ENCODE data around the gene EFCC1.

Gene EFCC1

DNA sequence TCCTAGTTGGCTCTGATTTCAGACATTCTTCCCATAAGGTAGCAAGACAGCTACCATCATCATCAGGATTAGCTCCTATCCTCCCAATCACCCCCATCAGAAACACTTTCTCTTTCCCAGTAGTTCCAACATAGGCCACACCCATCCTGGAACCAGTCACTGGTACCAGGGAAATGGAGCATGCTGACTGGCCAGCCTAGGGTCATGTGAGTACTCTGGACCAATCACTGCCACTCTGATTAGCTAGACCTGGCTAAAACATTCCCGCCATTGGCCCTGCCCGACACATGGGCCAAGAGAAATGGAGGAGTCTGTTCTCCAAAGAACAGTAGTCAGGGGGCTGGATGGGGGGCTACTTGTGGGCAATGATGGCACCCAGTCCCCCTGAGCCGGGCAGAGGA, 12.4 kb downstream of the EFCC1 start:
- no peak for DNase-seq (ENCODE audit: extremely low spot score, insufficient read length, low read depth)

DNA sequence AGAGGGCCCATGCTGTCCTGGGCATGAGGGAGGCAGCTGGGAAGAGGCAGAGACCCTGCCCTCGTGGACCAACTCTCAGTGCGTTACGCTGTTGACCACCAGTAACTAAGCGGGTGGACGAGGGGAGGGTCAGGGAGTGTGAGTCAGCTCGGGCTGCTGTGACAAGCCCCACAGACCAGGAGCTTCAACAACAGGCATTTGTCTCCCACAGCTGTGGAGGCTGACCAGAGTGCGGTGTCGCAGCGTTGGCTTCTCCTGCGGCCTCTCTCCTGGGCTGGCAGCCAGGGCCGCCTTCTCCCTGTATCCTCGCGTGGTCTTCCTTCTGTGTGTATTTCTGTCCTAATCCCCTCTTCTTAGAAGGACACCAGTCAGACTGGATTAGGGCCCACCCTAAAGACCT, 13.0 kb downstream of the EFCC1 start:
- FAIRE-seq (no peak), DNase-seq (ENCODE audit: extremely low spot score, insufficient read length, low read depth) (no peak)

More for the DNA sequence above, 12.4 kb downstream of the EFCC1 start:
- no peak for FAIRE-seq

DNA sequence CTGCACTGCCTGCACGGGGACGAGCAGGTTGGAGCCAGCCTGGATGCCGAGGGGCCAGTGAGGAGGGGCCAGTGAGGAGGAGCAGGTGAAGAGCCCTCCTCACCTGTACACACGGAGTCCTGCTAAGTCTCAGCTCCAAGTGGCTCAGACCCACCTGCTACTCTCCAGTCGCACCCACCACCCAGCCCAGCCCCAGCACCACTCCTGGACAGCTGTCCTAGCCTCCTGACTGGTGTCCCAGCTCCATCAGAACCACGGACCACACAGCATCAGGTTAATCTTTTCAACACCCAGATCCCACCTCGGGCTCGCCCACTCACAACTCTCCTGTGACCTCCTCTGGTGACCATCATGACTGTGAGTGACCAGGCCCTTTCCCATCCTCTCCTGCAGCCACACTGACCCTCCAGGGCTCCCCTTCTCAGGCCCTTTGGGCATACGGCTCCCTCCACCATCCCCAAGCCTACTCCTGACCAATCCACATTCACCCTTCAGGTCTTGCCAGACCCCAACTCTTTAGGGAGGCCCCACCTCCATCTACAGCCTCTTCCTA, 13.8 kb downstream of the EFCC1 start:
- DNase-seq (ENCODE audit: extremely low spot score, insufficient read length, low read depth) (no peak), FAIRE-seq (no peak)

DNA sequence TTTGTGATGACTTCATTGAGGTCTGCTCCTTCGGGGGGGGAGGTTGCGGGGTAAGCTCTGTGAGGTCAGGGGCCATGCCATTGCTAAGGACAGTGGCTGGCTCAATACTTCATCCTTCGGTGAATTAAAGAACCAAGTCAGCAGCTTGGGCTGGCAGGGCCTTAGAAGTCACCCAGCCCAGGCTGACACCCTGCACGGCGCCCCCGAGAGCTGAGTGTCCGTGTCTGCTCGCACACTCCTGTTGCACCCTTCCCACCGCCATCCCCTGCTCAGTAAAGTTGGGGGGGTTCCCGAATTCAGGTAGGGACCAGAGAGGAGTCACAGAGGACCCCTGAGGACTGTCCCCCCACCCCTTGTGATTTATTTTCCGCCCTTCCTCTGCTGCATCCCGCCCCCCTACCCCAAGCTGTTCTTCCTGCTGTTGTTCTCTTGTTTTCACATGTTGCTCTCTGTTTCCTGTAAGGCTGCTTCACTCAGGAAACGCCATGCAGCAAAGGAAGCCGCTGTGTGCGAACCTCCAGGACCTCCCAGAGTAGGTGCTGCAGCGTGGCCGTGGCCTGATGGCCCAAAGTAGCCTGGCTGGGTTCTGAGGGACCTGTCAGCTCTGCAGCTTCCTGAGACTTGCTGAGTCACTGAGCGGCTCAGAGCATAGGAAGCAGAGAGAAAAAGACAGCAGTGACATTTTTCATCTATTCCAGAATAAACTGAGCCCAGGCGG, 14.4 kb downstream of the EFCC1 start:
- FAIRE-seq (no peak), DNase-seq (ENCODE audit: extremely low spot score, insufficient read length, low read depth) (no peak)

DNA sequence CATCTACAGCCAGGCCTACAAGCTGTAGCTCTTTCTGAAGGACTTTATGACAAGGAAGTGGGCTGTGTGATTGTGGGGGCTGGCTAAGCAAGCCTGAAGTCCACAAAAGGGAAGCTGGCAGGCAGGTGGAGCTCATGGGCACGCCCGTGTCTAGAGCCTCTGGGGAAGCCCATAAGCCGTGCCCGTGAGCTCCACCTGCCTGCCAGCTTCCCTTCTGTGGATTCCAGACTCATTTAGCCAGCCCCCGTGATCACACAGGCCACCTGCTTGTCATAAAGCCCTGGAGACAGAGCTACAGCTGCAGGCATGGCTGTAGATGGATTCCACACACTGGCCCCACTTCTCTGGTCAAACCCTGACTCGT, 15.2 kb downstream of the EFCC1 start:
- peak; percentile 60 for FAIRE-seq

DNA sequence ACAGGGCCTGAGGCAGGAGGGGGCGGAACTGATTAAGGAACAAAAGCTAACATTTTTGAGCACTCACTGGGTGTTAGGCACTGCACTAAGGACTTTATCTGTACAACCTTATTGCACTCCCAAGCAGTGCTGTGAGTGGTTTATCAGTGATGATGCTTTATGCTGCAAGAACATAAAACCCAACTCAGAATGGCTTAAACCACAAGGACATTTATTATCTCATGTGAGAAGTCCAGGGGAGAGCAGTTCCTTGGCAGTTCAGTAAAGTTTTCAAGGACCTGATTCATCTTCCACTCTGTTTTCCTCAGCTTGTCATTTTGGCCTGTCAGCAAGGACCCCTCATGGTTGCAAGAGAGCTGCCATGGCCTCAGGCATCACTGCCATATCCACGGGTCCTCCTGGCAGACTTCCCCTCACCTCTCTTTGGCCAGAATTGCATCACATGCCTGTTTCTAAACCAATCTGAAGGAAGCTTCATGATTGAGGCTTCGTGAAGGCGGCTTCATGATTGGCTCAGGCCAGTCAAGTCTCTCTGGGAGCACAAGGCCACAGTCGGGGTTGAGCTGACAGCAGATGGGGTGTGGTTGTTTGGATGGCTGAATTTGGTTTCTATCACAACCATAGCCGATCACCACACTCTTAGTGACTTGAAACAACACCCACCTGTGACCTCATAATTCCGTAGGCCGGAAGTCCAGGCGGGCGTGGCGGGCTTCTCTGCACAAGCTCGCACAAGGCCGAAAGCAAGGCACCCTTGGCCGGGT, 15.8 kb downstream of the EFCC1 start:
- FAIRE-seq (peak; percentile 82), DNase-seq (ENCODE audit: extremely low spot score, insufficient read length, low read depth) (peak; percentile 56)

More for the DNA sequence above, 15.2 kb downstream of the EFCC1 start:
- no peak for DNase-seq (ENCODE audit: extremely low spot score, insufficient read length, low read depth)

DNA sequence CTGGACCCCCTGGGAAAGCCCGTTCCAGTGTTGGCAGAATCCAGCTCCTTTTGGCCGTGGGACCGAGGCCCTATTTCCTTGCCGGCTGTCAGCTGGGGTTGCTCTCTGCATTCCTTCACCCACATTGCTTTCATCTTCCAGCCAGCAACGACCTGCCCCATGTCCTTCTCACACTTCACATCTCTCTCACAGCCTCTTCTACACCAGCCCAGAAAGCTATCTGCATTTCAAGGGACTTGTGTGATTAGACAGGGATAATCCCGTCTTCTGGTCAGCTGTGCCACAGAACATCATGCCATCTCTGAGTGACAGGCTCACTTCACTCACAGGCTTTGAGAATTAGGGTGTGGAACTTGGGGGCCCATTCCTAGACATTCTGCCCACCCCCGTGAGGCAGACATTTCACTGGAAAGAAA, 16.4 kb downstream of the EFCC1 start:
- no peak for FAIRE-seq

DNA sequence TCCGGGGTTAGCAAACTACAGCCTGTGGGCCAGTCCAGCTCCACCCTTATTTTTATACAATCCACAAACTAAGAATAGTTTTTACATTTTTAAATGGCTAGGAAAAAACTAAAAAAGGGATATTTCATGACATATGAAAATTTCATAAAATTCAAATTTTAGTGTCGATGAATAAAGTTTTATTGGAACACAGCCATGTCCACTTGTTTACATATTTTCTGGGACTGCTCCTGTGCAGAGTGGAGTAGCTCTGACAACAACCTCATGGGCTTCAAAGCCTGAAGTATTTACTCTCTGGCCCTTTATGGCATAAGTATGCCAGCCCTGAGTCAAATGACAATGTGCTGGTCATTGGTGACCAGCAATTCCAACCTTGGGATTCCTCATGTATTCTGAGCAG, 17.2 kb downstream of the EFCC1 start:
- no peak for FAIRE-seq

More for the DNA sequence above, 16.4 kb downstream of the EFCC1 start:
- no peak for DNase-seq (ENCODE audit: extremely low spot score, insufficient read length, low read depth)

DNA sequence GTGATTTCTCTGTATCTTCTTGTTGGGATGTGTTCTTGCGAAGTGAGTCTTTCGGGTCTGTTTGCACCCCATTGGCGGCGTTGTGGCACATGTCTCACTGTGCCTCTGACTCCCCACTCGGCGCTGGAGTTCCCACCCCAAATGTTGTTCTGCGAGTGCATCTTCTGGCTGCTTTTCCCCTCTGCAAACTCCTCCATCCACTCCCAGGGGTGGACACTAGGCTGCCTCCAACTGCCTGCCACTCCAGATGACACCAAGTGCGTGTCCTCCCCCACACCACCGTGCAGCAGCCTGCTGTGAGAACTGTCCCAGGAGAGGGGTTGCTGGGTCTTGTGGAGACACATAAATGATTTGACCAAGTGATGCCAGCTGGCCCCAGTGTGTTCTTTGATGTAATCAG, 17.6 kb downstream of the EFCC1 start:
- no peak for FAIRE-seq
- DNase-seq (ENCODE audit: extremely low spot score, insufficient read length, low read depth) = no peak

More for the DNA sequence above, 17.2 kb downstream of the EFCC1 start:
- no peak for DNase-seq (ENCODE audit: extremely low spot score, insufficient read length, low read depth)

DNA sequence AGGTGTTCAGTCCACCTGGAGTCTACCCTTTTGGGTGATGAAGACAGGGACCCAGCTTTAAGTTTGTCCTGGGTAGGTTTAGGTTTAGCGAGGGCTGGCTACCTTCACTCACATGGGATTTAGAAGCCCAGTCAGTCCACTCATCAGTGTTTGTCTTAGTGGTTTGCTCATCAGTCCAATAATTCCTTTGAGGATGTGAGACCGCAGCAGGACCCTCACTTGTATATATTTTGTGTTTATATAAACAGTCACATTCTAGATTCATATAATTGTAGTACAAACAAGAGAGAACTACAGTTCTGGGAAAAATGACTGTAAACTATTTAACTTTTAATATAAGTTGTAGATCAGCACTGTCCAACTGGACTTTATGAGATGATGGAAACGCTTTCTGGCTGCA, 18.2 kb downstream of the EFCC1 start:
- DNase-seq (ENCODE audit: extremely low spot score, insufficient read length, low read depth) (no peak), FAIRE-seq (no peak)

DNA sequence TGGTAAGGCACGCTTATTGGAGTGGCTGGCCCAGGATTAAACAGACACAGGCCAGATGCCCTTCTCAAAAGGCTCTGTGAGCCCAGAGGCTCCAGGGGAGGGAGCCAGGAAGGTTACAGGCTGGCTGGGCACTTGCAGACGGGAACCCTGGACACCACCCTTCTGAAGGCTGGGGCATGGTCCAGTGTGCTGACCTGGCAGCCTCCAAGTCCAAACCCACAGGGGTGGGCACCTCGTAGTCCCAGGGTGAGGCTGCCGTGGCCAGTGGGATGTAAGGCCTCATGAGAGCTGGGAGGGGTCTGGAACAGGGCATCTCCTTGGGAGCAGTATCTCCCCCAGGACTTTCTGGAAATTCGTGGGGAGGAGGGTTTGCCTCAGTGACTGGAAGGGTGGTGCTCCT, 19.6 kb downstream of the EFCC1 start:
- DNase-seq (ENCODE audit: extremely low spot score, insufficient read length, low read depth) (no peak), FAIRE-seq (no peak)

DNA sequence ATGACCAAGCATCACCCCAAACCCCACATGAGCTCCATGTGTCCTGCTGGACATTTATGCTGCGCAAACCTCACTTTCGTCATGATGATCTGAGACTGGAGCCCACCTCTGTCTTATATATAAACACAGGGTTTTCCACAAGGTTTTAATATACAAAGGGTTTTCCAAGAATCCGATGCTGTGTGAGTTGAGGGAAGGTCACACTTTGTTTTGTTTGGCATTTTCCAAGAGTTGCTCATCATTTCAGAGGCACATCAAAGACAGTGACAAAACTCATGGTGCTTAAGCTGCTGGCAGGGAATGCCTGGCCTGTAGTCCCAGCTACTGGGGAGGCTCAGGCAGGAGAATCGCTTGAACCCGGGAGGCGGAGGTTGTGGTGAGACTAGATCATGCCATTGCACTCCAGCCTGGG, 20.0 kb downstream of the EFCC1 start:
- DNase-seq (ENCODE audit: extremely low spot score, insufficient read length, low read depth) = no peak
- no peak for FAIRE-seq

DNA sequence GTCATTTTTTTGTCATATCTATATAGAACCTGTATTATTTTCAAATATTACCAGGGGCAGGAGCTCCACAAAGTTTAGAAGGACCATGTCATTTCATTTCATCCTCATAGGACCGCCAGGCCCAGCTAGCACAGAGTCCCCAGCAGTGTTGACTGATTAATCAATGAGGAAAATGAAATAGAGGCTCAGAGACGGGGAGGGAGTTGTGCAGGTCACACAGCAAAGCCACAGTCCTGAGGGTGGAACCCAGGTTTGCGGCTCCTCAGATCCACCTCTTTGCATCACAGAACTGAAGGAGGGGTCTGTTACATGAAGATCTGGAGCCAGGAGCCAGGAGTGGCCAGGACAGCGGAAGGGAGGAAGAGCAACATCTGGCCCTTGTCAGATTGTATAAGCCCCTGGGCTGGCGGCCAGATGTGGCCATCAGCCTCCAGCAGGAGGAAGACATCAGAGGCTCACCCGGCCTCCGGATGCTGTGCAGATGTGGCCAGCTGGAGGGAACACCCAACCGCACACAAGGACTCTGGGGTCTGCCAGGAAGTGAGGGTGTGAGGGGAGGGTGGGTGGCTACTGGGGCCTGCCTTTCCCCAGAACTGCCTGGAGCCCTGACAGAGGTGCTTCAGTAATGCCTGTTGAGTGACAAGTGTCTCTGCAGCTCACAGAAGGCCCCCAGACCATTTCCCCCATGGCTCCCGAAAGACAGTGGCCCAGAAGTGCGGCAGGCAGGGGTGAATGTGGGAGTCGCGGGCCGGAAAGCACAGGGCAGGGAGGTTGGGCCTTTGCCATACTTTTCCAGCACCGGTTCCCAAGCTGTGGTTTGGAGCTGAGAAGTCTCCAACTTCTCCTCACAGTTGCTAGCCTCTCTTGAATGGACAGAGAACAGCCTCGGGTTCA, 21.3 kb downstream of the EFCC1 start:
- FAIRE-seq (no peak), DNase-seq (ENCODE audit: extremely low spot score, insufficient read length, low read depth) (no peak)

DNA sequence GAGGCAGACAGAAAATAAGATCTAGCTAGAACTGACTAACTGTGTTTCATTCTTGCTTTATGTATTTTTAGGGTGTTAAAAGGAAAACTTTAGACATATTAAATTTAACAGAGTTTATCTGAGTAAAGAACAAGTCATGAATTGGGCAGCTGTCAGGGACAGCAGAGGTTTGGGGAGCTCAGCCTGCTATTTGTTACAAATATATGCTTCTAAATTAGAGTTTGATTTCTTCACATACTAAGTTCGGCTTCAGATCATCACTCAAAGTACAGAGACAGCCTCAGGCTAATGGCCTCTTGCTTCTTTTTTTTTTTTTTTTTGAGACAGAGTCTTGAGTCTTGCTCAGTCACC, 21.9 kb downstream of the EFCC1 start:
- DNase-seq (ENCODE audit: extremely low spot score, insufficient read length, low read depth) (no peak), FAIRE-seq (no peak)

DNA sequence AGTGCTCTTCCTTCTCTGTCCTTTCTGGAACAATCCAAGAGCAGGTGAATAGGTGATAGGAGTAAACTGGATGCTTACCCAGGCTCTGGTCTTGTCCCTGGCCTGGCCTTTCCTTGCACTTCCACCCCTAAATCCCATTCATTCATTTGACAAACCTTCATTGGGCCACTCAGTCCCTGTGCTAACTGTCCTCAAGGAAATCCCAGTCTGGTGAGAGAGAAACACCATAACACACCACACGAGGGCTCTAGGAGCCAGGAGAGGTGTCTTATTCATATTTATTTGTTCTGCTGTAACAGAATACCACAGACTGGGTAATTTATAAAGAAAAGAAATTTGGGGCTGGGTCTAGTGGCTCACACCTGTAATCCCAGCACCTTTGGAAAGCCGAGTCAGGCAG, 22.8 kb downstream of the EFCC1 start:
- DNase-seq (ENCODE audit: extremely low spot score, insufficient read length, low read depth) (no peak), FAIRE-seq (no peak)

DNA sequence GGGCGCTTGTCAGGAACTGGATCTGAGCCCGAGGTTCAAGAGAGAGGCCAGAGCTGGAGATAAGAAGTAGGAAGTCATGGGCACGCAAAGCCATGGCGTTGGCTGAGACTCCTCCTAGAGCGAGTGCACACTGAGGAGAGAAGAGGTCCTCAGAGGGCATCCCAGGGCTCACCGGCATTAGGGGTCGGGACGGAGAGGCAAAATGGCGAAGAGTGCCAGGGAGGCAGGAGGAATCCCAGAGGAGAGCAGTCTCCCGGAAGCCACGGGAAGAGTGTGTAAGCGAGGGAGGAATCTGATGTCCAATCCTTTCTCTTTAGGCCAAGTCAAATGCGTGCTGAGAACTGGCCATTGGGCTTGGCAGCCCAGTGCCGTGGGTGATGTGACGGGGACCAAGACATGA, 24.0 kb downstream of the EFCC1 start:
- no peak for FAIRE-seq

DNA sequence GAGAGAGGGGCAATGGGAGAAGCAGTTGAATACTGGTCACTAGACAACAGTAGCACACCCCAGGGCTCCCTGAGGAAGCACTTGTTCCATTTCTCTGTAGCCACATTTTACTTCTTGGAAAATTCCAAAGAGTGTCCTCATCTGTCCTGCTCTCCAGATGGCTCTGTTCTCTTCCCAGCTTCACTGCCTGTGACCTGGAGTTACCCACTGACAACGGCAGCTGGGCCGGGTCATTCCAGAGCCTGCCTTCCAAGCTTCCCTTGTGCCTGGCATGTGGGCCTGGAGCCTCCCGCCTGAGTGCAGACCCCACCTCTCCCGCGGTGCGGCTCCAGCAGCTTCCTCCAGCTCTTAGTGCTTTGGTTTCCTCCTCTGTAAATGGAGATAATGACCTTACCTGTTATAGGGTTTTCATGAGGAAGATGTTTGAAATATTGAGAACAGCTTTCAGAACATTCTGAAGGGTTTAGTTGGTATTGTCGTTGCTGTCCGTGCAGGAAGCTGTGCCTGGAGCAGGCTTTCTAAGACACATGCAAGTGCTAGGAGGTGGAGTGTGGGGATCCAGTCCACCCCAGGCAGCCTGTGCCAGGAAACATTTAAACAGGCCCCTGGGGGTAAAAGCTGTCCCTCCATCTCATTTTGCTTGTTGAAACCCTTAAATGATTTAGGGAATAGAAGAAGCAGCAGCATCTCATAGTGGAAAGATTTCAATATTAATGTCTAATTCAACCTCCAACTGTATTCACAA, 24.8 kb downstream of the EFCC1 start:
- DNase-seq (ENCODE audit: extremely low spot score, insufficient read length, low read depth) = no peak
- no peak for FAIRE-seq

More for the DNA sequence above, 24.0 kb downstream of the EFCC1 start:
- no peak for DNase-seq (ENCODE audit: extremely low spot score, insufficient read length, low read depth)

DNA sequence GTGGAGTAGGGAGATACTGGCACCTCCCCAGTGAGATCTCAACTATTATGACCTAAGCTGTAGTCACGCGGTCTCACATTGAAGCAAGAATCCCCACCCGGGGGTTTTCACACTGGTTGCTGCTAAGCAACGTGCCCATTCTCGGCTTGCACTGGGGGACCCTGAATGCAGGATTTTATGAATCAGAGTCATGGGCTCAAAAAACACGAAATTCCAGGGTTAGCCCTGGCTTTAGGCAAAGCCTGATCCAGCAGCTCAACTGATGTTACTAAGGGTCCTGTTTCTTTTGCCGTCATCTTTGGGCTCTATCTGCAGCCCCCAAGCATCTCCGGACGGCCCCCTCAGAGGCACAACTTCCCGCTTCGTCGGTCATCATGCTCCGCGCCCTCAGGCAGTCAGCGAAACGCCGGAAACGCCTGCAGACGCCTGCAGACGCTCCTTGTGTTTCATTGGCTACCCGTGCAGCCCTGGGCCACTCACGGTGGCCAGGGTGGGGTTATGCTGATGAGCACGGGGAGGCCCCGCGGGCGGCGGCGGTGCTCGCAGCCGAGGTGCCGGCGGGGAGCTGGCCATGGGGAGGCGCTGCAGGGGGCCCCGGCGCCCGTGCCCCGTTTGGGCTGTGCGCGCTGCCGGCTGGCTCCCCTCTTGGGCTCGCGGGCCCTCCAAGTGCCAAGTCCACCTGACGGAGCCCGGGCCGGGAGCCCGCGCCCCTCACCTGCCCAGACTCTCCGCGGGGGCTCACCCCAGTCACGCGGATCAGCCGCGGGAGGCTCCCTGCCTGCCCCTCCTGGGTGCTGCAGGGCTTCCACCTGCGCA, 25.8 kb downstream of the EFCC1 start:
- FAIRE-seq (peak; percentile 97), DNase-seq (ENCODE audit: extremely low spot score, insufficient read length, low read depth) (peak; percentile 93)

DNA sequence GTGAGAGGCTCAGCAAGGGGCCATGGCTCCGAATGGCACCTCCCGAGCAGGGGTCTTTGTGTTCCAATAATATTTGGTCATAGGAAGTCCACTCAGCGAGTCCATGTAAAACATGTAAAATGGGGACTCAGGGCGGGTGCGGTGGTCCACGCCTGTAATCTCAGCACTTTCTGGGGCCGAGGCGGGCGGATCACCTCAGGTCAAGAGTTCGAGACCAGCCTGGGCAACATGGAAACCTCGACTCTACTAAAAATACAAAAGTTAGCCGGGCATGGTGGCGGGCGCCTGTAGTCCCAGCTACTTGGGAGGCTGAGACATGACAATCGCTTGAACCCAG, 26.4 kb downstream of the EFCC1 start:
- no peak for DNase-seq (ENCODE audit: extremely low spot score, insufficient read length, low read depth)

More for the DNA sequence above, 26.4 kb downstream of the EFCC1 start:
- FAIRE-seq = no peak
